GM12891 (cell line): Measurements from ENCODE around the gene RABIF.
"Not testable (repeated sequence)": the region's sequence is repeated elsewhere in the genome, so short reads cannot be mapped to it uniquely, and the experiment has no call there.

Experiments
- DNase-seq: peaks from one replicate; pipeline ENCODE4 v3.0.0; 2011; ENCODE audit warnings: low spot score; ENCODE audit not compliant: insufficient read length
- FAIRE-seq: peaks from 2 replicates; lab custom pipeline; 2011; peaks lifted over from hg19 to GRCh38; lab: Jason Lieb, UNC
- PAX5 ChIP-seq: IDR thresholded peaks from 2 replicates; pipeline ENCODE4 v1.6.1; 2011; ENCODE audit warnings: low read length, moderate library complexity, mild to moderate bottlenecking; ENCODE audit not compliant: insufficient read depth, severe bottlenecking
- POLR2A ChIP-seq: IDR thresholded peaks from 2 replicates; pipeline ENCODE4 v1.6.1; 2011; ENCODE audit warnings: low read depth, low read length, control low read depth
- POLR2AphosphoS5 ChIP-seq: IDR thresholded peaks from 2 replicates; pipeline ENCODE4 v1.6.1; 2011; ENCODE audit warnings: low read depth, low read length, control low read depth
- POU2F2 ChIP-seq: IDR thresholded peaks from 2 replicates; pipeline ENCODE4 v1.6.1; 2011; ENCODE audit warnings: low read depth, mild to moderate bottlenecking, control low read depth, low read length, moderate library complexity
- SPI1 ChIP-seq: IDR thresholded peaks from 2 replicates; pipeline ENCODE4 v1.6.1; 2011; ENCODE audit warnings: low read depth, low read length, control low read depth
- TAF1 ChIP-seq: IDR thresholded peaks from 2 replicates; pipeline ENCODE4 v1.6.1; 2011; ENCODE audit warnings: low read depth, low read length, control low read depth

The RABIF gene

GRCh38 chr1:202915146-202915545 is 26.2 kb upstream of the RABIF start:
- FAIRE-seq = no peak

GRCh38 chr1:202912476-202912875 is 23.5 kb upstream of the RABIF start:
- not testable (repeated sequence) for DNase-seq, FAIRE-seq

More at GRCh38 chr1:202915146-202915545, 26.2 kb upstream of the RABIF start:
- TF ChIP-seq SPI1 (no peak), POLR2A (no peak), POU2F2 (no peak), POLR2AphosphoS5 (no peak), TAF1 (no peak), PAX5 (no peak)
- no peak for DNase-seq

GRCh38 chr1:202909494-202909893 is 20.5 kb upstream of the RABIF start:
- TF ChIP-seq POU2F2 (no peak), POLR2A (no peak), TAF1 (no peak), PAX5 (no peak), SPI1 (no peak), POLR2AphosphoS5 (no peak)
- FAIRE-seq (no peak), DNase-seq (no peak)

- TF ChIP-seq POLR2AphosphoS5 (no peak), TAF1 (no peak), POU2F2 (no peak), PAX5 (no peak), SPI1 (no peak), POLR2A (no peak)
- DNase-seq (no peak), FAIRE-seq (no peak)
These were observed 20.0 kb upstream of the RABIF start for GRCh38 chr1:202908998-202909397.

- DNase-seq (no peak), FAIRE-seq (no peak)
- no peak for TF ChIP-seq POLR2AphosphoS5
- no peak for TF ChIP-seq SPI1
- no peak for TF ChIP-seq POLR2A
- TF ChIP-seq TAF1 = no peak
These were observed 16.4 kb upstream of the RABIF start for GRCh38 chr1:202905331-202905730.

GRCh38 chr1:202903808-202904207 is 14.9 kb upstream of the RABIF start:
- not testable (repeated sequence) for FAIRE-seq, DNase-seq

GRCh38 chr1:202901555-202901954 is 12.6 kb upstream of the RABIF start:
- DNase-seq (no peak), FAIRE-seq (no peak)
- TF ChIP-seq PAX5 (no peak), POLR2AphosphoS5 (no peak), POLR2A (no peak), POU2F2 (no peak), TAF1 (no peak), SPI1 (no peak)

- FAIRE-seq = no peak
These were observed 3.6 kb upstream of the RABIF start for GRCh38 chr1:202892501-202892900.

GRCh38 chr1:202890392-202890791 is 1.4 kb upstream of the RABIF start:
- FAIRE-seq (no peak), DNase-seq (no peak)
- TF ChIP-seq POLR2A = no peak
- TF ChIP-seq POU2F2 = no peak
- TF ChIP-seq PAX5 = no peak
- no peak for TF ChIP-seq POLR2AphosphoS5
- no peak for TF ChIP-seq SPI1

More at GRCh38 chr1:202892501-202892900, 3.6 kb upstream of the RABIF start:
- no peak for TF ChIP-seq TAF1
- no peak for TF ChIP-seq PAX5
- no peak for TF ChIP-seq POU2F2
- TF ChIP-seq POLR2AphosphoS5 = no peak
- DNase-seq = no peak

- FAIRE-seq (no peak), DNase-seq (no peak)
- TF ChIP-seq POU2F2 (no peak), POLR2A (no peak), SPI1 (no peak), TAF1 (no peak)
These were observed 773 bp downstream of the RABIF start for GRCh38 chr1:202888221-202888530.

- no peak for DNase-seq
- FAIRE-seq = no peak
- no peak for TF ChIP-seq POLR2A
- TF ChIP-seq TAF1 = no peak
- TF ChIP-seq POU2F2 = no peak
- TF ChIP-seq PAX5 = no peak
- no peak for TF ChIP-seq POLR2AphosphoS5
- no peak for TF ChIP-seq SPI1
These were observed 7.9 kb downstream of the RABIF start for GRCh38 chr1:202880961-202881460.

- no peak for DNase-seq
- TF ChIP-seq POLR2AphosphoS5 (no peak), TAF1 (no peak), POU2F2 (no peak), PAX5 (no peak)
- no peak for FAIRE-seq
These were observed 8.9 kb downstream of the RABIF start for GRCh38 chr1:202880062-202880461.
